Lung microvascular endothelial cell (primary cell): ENCODE results near the gene RFK. TPM values are rescaled to one million over a fixed set of nuclear protein-coding genes. Genes with fewer than 3 reads are reported as not detected.

Experiments
- DNase-seq, 2 donors: peaks; one replicate each; pipeline versions ENCODE4 v3.0.0 to v3.0.0-alpha.2; 2010; ENCODE audit warnings: low read depth in 2 of 2
- total RNA-seq: library from RNA; depleted of rRNA; stranded (reverse); fragments of >200 nt; gene quantifications from 2 replicates; pipeline ENCODE4 v1.2.1, GENCODE V29; 2014

Gene RFK
- total RNA-seq, 1 donor from 2014 or later, result 53.4 TPM

DNA sequence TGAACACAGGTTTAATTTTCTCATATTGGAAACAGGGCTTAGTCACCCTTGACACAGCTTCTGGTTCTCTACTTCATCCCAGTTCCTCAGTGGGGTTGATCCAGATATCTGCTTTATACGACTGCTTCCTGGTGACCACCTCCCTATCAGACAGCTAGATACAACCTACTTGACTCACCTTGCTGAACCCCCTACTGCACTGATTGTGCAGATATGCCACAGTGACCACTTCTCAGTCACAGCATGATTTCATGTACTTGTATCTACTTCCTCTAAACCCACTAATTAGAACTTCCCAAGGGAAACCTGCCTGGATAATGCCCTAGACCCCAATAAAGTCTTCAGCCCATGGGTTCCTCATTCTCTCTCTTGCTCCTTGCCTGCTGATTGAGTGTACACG lies 18.4 kb upstream of the RFK start:
- DNase-seq, result no peak

GRCh38 chr9:76405868-76406267 lies 11.6 kb upstream of the RFK start:
- no peak for DNase-seq

DNA sequence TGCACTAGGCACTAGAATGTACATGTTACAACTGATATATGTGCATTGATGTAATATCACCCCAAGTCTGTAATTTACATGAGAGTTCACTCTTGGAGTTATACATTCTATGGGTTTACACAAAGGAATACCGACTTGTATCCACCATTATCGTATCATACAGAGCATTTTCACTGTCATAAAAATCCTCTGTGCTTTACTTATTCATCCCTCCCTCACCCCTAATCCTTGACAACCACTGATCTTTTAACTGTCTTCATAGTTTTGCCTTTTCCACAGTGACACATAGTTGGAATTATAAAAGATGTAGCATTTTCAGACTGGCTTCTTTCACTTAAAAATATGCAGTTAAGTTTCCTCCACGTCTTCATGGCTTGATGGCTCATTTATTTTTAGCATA lies 11.1 kb upstream of the RFK start:
- no peak for DNase-seq

- no peak for DNase-seq
Measured at GRCh38 chr9:76404401-76404800, 10.2 kb upstream of the RFK start.

- peak; percentile 86 to 87 for DNase-seq
Measured at GRCh38 chr9:76403352-76403751, 9.1 kb upstream of the RFK start.

DNA sequence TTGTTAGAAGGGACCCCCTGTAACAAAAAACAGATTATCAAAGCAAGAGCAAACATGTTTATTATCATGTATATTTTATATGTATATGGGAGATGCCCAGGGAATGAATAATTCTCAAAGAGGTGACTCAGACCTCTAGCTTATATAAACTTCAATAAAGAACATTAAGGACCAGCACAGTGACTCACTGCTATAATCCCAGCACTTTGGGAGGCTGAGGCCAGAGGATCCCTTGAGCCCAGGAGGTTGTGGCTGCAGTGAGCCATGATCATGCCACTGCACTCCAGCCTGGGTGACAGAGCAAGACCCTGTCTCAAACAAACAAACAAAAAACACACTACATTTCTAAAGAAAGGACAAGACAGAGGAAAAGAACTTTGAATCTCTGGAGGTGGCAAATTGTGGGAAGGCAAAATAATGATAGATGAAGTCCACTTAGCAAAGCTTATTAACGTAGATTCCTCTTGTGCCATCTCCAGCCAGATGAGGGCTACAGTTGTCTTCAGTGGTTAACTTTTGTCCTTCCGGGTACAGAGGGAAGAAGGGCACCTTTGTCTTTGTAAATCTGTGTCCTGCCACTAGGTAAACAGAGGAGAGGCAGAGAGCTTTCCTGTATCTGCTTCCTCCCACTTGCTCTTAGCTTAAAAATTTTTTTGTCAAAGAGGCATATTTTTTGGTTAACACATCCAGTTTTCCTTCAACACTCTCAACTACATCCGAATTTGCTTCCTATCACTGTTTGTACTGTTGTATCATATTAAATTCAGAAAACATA lies 7.5 kb upstream of the RFK start:
- DNase-seq, result no peak

- DNase-seq, result no peak
Measured at GRCh38 chr9:76401176-76401575, 7.0 kb upstream of the RFK start.

GRCh38 chr9:76400534-76401096 lies 6.4 kb upstream of the RFK start:
- DNase-seq, result no peak

GRCh38 chr9:76399856-76400255 lies 5.6 kb upstream of the RFK start:
- DNase-seq, result no peak

DNA sequence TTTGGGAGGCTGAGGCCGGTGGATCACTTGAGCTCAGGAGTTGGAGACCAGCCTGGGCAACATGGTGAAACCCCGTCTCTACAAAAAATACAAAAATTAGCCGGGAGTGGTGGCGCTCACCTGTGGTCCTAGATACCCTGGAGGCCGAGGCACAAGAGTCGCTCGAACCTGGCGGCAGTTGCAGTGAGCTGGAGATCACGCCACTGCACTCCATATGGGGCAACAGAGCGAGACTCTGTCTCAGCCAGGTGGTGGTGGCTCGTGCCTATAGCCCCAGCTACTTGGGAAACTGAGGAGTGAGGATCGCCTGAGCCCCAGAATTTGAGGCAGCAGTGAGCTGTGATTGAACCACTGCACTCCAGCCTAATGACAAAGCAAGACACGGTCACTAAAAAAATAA lies 2.4 kb upstream of the RFK start:
- DNase-seq, result no peak

GRCh38 chr9:76396144-76396543 lies 1.9 kb upstream of the RFK start:
- no peak for DNase-seq

- DNase-seq, result no peak
Measured at GRCh38 chr9:76395381-76395780, 1.2 kb upstream of the RFK start.

GRCh38 chr9:76394960-76395252 lies 680 bp upstream of the RFK start:
- DNase-seq, result peak in 1 of 2 donors; percentile 77

DNA sequence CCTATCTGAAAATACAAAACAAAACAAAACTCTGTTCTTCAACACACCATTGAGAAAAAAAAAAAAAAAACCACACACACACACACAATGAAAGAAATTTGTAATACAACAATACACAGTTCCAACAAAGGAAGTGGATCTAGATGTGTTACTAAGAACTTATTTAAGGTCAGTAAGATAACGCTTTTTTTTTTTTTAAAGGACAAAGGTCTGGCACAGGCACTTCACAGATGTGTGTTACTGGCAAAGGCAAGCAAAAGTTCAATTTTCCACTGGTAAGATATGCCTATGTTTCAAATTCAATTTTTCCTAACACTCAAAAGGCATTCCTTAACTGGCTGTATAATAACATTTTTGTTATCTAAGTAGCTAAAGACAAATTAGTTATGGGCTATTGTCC lies 3.6 kb downstream of the RFK start:
- peak; percentile 50 to 52 for DNase-seq

DNA sequence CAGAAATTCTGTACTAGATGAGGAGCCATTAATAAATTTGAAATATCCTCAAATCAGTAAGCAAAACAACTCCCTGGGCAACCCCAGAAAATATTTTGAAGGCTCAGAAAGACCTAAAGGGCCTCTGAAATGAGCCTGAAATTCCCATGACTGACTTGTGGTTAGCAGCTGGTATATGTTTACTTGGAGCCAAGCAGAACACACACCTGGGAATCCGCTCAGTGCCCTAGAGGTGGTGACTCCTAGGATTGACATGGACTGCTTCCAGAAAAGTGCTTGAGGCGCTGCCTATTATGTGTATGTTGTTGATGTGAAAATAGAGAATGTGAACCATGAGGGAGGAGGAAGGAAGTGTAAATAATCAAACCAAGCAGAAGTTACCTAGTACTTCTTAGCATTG lies 14.7 kb downstream of the RFK start:
- DNase-seq, result peak in 1 of 2 donors; percentile 61

GRCh38 chr9:76378367-76379073 lies 15.7 kb downstream of the RFK start:
- DNase-seq, result no peak

DNA sequence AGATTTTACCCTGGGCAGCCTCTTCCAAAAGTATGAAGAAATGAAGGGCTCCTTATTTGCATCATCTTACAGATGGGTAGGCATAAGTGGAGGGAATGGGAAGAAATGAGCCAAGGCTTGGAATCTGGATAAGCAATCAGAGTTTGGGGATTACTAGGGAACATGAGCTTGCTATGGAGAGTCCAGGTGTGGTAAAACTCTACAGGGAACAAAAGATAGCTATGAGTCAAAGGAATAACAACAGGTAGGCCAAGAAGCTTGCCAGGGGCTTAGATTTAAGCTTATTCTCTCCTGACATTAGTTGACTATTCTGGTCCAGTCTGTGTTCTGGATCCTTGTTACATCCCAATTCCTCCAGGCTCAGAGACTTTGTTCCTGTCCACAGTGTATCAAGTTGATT lies 16.4 kb downstream of the RFK start:
- no peak for DNase-seq

DNA sequence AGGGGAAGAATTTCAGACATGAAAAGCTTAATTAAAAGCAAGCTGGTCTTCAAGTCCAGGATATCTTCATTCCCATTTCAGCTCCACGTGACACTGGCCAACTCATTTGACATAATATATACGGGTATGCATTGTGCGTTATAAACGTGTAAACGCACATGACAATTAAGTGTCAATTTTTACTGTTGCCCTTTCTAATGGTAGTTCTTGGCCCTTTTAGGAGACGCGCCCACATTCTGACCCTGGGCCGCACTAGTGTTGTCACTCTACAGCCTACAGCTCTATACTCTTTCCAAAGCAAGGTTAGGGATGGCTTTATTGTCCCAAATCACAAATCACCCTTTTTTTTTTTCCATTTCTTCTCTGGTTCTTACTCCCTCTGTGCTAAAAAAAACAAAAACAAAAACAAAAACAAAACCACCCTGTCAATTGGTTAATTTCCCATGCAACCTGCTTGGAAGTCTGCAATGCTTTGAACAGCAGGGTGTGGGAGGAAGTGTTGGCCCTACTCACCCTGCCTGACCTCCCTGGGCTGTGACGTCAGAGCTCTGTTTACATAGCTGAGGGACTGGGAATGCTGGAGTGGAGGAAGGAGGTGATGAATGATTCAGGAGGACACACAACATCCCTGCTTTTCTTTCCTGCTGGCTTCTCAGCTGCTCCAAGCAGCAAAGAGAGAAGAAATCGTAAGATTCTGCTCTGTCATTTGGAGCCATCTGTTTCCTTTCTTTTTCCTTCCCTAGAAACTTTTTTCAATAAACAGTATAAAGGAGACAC lies 19.3 kb downstream of the RFK start:
- peak; percentile 81 to 97 for DNase-seq

- no peak for DNase-seq
Measured at GRCh38 chr9:76373784-76374474, 20.3 kb downstream of the RFK start.

GRCh38 chr9:76373173-76373783 lies 20.9 kb downstream of the RFK start:
- peak; percentile 24 to 66 for DNase-seq

DNA sequence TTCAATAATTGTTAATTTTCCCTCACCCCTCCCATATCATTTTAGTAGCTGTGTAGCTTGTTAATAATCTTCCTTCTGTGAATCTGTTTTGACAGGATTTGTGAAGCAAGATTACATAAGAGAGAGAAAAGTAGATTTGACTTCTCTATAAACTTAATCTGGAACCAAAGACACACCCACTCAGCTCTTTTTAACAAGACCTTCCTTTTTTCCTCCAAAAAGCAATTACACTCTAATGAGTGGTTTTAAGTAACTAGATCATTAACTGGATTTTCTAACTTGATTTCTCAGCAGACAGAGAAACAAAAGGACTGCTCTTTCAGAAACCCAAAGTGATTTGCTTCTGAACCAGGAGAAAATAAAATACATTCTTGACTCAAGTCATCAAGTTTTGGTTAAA lies 21.9 kb downstream of the RFK start:
- no peak for DNase-seq
